Breast epithelium (tissue), 3 donors: ENCODE measurements around the gene CENPX.

Source experiments
- POLR2A ChIP-seq: fragments of 450-650 bp; IDR thresholded peaks from one replicate; pipeline ENCODE4 v1.6.1; 2016; ENCODE audit warnings: antibody characterized with exemption, mild to moderate bottlenecking, moderate library complexity
- POLR2AphosphoS5 ChIP-seq, 3 donors: sonication (generic); formaldehyde crosslinking; IDR thresholded peaks; one replicate each; pipeline ENCODE4 v1.6.1; 2017; ENCODE audit warnings: antibody characterized with exemption in 3 of 3
- TF ChIP-seq, protein P1 (sequence below), 3 donors: fragments of 450-650 bp; IDR thresholded peaks; one replicate each; pipeline ENCODE4 v1.5.1; 2016 to 2017; ENCODE audit warnings: antibody characterized with exemption in 3 of 3, mild to moderate bottlenecking in 3 of 3, moderate library complexity in 3 of 3

GRCh38 chr17:81991684-81992305, 30.9 kb downstream of the CENPX start:
- TF ChIP-seq, protein P1, sequence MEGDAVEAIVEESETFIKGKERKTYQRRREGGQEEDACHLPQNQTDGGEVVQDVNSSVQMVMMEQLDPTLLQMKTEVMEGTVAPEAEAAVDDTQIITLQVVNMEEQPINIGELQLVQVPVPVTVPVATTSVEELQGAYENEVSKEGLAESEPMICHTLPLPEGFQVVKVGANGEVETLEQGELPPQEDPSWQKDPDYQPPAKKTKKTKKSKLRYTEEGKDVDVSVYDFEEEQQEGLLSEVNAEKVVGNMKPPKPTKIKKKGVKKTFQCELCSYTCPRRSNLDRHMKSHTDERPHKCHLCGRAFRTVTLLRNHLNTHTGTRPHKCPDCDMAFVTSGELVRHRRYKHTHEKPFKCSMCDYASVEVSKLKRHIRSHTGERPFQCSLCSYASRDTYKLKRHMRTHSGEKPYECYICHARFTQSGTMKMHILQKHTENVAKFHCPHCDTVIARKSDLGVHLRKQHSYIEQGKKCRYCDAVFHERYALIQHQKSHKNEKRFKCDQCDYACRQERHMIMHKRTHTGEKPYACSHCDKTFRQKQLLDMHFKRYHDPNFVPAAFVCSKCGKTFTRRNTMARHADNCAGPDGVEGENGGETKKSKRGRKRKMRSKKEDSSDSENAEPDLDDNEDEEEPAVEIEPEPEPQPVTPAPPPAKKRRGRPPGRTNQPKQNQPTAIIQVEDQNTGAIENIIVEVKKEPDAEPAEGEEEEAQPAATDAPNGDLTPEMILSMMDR (IDR thresholded peaks at IDR 0.05), result no peak
- TF ChIP-seq POLR2A (no peak), POLR2AphosphoS5 (IDR thresholded peaks at IDR 0.05) (no peak)
